GM19099 (cell line): ENCODE measurements around the gene SH3BP5.

ENCODE experiments used
- POLR2A ChIP-seq: IDR thresholded peaks from 3 replicates; pipeline ENCODE4 v1.6.1; 2011; ENCODE audit warnings: low read depth; ENCODE audit not compliant: insufficient read length; ENCODE audit errors: extremely low read depth

Gene SH3BP5, protein sequence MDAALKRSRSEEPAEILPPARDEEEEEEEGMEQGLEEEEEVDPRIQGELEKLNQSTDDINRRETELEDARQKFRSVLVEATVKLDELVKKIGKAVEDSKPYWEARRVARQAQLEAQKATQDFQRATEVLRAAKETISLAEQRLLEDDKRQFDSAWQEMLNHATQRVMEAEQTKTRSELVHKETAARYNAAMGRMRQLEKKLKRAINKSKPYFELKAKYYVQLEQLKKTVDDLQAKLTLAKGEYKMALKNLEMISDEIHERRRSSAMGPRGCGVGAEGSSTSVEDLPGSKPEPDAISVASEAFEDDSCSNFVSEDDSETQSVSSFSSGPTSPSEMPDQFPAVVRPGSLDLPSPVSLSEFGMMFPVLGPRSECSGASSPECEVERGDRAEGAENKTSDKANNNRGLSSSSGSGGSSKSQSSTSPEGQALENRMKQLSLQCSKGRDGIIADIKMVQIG

DNA sequence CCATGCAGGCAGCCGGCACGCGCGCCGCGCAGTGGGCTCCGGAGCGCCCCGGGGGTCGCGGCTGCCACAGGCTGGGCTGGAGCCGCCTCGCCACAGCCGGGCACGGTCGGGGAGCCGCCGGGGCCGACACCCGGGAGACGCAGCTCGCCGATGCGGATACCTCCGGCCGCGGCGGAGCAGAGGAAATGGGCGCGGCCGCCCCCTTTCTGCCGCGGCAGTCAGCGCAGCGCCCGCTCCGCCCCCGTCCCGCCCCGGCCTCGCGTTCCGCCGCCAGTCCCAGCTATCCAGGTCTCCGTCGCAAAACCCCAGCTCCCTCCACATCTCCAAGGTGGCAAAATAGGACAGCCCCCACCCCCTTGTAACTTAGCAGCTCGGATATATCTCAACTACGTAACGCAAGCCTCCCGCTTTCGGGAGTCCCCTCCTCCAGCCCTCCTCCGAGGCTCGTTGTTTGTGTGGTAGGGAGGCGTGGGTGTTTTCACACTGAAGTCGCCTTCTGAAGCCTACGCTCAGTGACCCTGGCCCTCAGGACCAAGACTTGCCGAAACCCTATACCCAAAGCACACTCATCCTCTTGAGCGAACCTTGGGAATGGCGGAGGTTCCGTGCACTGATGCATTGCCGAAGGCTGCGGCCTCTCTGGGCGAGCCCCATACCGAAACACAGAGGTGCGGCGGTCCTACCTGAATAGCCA lies at the start of gene SH3BP5:
Gene SH3BP5, minus strand, starts transcription at position 182 of the 694 bp plus-strand sequence. Its CDS starts 178 bp downstream, at position 4.
- TF ChIP-seq POLR2A = peak; percentile 76

DNA sequence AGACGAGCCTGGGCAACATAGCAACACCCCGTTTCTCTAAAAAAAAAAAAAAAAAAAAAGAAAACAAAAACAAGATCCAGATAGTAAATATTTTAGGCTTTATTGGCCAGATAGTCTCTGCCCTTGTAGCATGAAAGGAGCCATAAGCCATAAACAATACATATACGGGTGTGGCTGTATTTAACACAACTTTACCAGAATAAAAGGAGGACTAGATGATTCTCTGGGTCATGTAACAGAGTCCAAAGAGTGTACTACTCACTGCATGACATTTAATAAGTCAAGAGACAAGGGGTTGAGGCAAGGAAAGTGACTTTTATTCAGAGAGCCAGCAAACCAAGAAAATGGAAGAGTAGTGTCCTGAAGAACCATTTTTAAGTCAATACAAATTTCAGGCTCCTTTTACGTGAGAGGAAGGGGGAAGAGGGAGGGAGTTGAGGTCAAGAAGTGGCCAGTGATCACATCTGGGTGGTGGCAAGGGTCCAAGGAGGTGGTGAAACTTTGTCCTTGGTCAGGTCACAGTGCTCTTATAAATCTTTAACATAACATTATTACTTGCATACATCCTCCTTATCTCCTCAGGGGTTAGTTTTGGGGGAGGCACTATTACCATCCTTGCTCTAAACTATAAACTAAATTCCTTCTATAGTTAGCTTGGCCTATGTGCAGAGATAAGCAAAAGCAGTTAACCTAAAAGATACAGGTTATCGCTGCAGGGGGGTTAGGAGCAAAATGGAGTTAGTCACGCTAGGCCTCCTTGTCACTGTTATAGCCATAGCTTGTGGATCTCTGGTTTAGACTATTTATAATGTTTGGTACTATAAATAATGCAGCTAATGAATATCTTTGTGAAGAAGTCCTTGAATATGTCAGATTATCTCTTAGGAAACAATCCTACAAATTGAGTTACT lies 48.8 kb upstream of the SH3BP5 start:
- no peak for TF ChIP-seq POLR2A

DNA sequence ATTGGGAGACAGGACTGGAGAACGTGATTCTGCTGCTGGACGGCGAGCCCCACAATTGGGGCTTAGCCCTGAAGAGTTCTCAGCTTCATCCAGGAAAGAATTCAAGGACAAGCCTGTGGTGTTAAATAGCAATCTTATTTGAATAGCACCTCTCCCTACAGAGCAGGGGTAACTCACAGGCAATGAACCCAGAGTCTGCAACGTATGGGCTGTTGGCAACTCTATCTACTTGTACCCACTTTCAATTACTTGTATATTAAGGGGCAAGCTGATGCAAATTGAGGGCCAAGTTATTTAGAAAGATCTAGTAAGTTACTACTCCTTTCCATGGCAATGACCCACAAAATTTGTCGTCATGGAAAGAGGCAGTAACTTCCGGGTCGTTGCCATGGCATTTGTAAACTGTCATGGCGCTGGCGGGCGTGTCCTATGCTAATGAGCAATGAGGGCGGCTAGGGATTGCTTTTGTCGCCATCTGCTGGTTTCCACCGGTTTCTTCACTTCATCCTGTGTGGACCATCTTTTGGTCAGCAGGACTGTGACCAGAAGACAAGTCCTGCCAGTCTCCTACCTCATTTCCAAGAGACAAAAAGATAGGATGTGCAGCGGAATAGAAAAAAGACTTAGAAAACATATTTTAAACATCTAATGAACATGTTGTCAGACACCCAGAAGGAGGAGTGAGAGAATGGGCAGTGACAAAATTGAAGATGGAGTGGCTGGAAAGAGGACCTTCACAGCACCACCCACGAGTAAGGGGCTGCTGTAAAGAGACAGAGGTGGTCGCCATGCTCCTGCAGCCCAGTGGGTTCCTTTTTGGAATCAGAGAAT lies 45.8 kb upstream of the SH3BP5 start:
- no peak for TF ChIP-seq POLR2A

DNA sequence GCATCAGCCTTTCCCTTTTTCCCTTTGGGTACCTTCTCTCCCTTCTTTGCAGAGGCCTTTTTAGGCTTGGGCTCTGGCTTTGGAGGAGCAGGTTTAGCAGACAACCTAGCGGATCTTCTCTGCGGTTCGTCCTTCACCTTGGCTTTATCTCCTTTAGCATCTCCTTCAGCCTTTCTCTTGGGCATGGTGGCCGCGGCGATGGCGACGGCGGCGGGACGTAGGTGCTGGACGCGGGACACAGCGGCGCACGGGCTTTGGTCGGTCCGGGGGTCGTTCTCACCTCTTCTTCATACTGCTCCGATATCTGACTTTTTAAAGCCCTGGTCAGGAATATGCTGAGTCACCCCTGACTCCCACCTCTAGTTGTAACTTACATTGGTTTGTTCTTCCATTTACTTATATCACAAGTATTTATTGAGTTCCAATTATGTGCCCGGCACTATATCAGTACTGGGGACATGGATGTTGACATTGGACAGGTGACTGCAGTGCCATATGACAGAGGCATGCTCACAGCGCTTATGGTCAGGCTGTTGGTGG lies 43.1 kb upstream of the SH3BP5 start:
- TF ChIP-seq POLR2A = no peak

DNA sequence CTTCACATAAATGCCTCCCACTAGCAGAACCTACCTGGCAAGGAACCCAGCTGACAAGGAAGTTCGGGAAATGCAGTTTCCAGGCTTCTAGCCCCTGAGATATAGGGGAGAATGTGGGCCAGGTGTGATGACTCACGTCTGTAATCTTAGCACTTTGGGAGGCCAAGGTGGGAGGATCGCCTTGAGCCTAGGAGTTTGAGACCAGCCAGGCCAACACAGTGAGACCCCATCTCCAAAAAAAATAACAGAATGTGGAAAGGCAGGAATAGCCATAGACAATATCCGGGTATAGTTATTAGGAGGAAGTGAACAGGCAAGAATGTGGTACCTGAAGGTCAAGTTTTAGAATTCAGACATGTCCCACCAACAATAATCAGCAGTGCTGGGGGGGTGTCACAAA lies 40.5 kb upstream of the SH3BP5 start:
- no peak for TF ChIP-seq POLR2A

DNA sequence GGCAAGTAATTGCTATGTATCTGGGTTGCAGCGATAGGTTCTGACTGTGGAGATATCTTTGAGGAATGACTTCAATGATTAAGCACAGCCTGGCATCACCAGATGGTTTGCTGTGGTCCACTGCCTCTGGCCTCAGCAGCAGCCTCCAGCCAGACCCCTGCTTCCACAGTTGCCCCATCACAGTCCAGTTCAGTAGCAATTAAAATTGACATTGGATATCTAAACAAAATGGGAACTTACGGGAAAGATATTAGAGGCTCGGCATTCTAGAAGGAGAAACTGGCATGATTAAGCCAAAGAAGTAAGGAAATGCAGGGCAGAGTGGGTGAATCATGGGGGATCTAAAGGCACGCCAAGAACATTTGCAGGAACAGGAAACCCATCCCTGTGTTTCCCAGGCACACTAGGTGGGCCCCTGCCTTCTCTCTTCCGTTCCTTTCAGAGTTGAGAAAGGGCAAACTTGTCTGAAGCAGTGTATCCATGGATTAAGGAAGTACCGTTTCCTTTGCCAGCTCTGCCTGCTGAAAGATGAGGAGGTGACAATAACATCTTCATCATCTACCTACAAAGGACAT lies 36.3 kb upstream of the SH3BP5 start:
- no peak for TF ChIP-seq POLR2A

DNA sequence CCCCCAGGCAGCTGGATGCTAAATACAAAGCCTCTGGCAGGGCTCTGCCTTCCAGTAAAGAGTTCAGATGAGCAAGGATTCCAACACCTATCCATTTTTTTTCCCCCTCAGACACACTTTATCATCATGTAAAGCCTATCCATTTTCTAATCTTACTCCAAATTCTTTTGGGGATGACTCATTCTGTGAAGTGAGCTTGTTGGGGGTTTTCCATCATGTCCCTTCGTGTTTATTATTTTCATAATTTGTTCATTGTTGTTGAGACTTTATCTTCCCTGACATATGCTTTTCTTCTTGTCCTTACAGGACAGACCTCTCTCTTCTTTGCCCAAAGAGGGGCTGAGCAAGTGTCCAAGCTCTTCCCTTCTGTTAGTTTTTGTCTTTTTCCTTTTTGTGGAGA lies 34.7 kb upstream of the SH3BP5 start:
- no peak for TF ChIP-seq POLR2A

DNA sequence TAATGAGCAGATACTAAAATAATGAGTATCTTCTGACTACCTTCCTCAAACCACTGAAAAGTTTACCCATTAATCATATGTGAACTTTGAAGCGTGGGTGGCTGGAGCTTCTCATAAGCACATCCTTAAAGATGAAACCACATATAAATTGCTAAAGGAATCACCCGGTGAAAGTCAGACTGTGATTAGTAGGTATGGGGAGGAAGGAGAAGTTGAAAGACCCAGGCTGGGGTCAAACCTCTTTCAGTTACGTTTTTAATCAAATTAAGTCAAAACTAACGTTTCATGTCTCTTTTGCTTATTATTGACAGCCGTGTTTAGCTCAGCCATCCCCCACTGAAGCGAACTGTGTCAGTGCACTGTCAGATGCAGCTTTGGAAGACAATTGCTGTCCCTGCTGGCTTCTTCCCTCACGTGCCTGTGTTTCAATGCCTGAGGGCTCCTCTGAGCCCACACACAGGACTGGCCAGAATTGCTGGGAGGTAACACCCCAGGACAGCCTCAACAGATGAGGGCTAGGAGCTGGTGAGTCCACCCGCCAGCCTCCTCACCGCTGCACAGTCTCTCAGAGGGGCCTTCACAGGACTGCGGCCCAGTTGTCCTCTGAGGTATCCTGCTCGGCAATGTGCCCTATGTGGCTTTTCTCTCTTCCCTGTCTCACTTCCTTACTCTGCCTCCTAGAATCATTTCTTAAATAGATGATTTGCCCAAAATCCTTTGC lies 29.3 kb upstream of the SH3BP5 start:
- TF ChIP-seq POLR2A = peak; percentile 33

DNA sequence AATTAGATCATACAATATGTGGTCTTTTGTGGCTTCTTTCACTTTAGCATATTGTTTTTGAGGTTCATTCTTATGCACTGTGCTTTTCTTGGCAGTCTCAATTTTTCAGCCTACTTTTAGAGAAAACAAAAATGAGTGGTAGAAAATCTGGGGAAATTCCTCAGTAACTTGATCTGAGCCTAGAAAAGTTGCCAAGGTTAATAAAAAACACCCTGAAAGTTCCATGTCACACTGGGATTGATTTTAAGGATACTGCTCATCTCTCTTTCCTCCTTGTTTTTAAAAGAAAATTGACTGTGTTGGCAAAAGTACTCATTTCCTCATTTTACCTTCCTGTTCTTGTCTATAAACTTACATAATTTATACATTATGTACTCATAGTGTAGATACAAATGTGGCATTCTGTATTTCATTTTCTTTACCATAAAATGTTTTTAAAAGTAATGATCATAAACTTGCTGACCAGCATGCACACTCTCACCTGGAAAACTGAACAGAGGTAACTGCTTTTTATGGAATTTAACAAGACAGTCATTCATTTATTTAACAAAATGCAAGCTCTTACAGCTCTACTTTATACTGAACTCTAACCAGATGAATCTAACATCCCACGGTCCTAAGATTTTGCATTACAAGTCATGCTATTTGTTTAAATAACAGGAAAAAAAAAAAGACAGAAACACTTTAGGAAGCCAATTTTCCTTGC lies 28.6 kb upstream of the SH3BP5 start:
- no peak for TF ChIP-seq POLR2A

DNA sequence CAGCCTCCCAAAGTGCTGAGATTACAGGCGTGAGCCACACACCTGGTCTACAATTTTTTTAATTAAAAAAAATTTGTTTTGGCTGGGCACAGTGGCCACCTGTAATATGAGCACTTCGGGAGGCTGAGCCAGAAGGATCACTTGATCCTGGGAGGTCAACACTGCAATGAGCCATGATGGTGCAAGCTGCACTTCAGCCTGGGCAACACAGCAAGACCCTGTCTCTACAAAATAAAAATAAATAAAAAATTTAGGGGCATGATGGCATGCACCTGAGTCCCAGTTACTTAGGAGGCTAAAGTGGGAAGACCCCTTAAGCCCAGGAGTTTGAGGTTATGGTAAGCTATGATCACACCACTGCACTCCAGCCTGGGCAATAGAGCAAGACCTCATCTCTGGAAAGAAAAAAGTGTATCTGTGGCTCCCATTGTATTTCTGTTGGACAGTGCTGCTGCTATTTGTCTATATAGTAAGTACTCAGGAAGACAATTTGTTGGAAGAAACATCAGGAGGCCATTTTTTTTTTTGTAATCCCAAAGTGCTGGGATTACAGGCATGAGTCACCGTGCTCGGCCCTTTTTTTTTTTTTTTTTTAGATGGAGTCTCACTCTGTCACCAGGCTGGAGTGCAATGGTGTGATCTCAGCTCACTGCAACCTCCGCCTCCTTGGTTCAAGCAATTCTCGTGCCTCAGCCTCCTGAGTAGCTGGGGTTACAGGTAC lies 27.5 kb upstream of the SH3BP5 start:
- no peak for TF ChIP-seq POLR2A

DNA sequence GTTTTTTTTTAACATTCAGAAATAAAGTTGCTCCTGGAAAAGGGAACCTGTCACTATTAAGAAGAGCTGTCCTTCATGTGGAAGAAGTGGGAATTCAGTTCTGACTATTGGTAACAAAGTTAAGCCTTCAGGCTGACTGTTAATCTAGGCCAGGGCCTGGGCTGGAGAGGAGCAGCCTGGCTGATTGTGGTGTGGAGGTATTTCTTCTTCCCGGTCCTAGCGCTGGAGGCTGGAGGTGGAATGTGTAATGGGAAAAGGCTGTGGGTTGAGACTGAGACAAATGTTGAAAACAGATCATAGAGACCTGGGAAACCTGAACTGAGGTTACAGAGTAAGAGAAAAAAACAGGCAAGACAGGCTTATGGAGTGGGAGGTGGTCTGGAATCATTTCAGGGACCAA lies 23.8 kb upstream of the SH3BP5 start:
- no peak for TF ChIP-seq POLR2A

DNA sequence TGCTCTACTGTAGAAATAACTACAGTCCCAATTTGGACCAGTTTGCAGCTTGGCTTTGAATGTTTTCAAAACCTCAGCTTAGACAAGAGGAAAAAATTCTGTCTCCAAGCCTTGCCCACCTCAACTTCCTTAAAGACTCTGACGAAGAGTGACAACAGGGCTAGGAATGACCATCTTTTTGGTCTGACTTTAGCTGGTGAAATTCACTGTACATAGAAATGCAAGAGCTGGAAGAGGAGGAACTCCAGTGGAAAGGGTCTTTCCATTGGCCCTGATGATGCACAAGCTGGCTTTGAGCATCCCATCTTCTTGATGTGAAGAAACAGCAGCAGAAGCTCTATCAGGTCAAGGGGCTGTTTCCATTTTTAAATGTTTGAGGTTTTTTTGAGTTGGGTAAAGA lies 22.7 kb upstream of the SH3BP5 start:
- no peak for TF ChIP-seq POLR2A
